Keratinocyte (primary cell): ENCODE data around the gene RGS13. TPM values are rescaled to one million over a fixed set of nuclear protein-coding genes. Genes with fewer than 3 reads are reported as not detected.

Experiments
- DNase-seq: peaks from one replicate; pipeline ENCODE4 v3.0.0-alpha.2; 2011; ENCODE audit warnings: low read depth, missing footprints, low spot score
- FAIRE-seq: peaks from 2 replicates; lab custom pipeline; 2011; peaks lifted over from hg19 to GRCh38; lab: Jason Lieb, UNC
- H2AFZ ChIP-seq: 2 replicates; pipeline ENCODE4 v1.6.0; 2012; ENCODE audit warnings: low read length, control low read depth, inconsistent platforms; ENCODE audit not compliant: control insufficient read depth
- H3K27ac ChIP-seq: 2 replicates; pipeline ENCODE4 v1.5.1; 2011; ENCODE audit warnings: low read length; ENCODE audit not compliant: control insufficient read depth, insufficient read depth
- H3K27me3 ChIP-seq: 3 replicates; pipeline ENCODE4 v1.6.0; 2011; ENCODE audit warnings: low read length; ENCODE audit not compliant: control insufficient read depth, insufficient read depth; ENCODE audit errors: extremely low read depth
- H3K36me3 ChIP-seq, 2 experiments: 2 replicates in 1 of 2; 3 replicates in 1 of 2; pipeline ENCODE4 v1.5.1; 2011; ENCODE audit warnings: low read length in 2 of 2, mild to moderate bottlenecking in 1 of 2; ENCODE audit not compliant: control insufficient read depth in 2 of 2, insufficient read depth in 2 of 2; ENCODE audit errors: extremely low read depth in 1 of 2
- H3K4me1 ChIP-seq: 3 replicates; pipeline ENCODE4 v1.5.1; 2011; ENCODE audit warnings: low read length; ENCODE audit not compliant: control insufficient read depth, insufficient read depth; ENCODE audit errors: extremely low read depth
- H3K4me2 ChIP-seq: 3 replicates; pipeline ENCODE4 v1.6.0; 2011; ENCODE audit warnings: low read depth, low read length; ENCODE audit not compliant: control insufficient read depth, insufficient read depth; ENCODE audit errors: extremely low read depth
- H3K4me3 ChIP-seq, 3 experiments: fragments of 200-600 bp in 1 of 3; sonication (generic) in 1 of 3; 2 replicates in 2 of 3; 3 replicates in 1 of 3; pipeline ENCODE4 v1.5.1; 2011 to 2016; ENCODE audit warnings: low read length in 3 of 3, mild to moderate bottlenecking in 3 of 3, control low read depth in 2 of 3, inconsistent platforms in 1 of 3, low read depth in 1 of 3, mixed read lengths in 1 of 3, mixed run types in 1 of 3, moderate library complexity in 1 of 3; ENCODE audit not compliant: control insufficient read depth in 2 of 3, insufficient read depth in 2 of 3; ENCODE audit errors: extremely low read depth in 1 of 3
- H3K79me2 ChIP-seq: 2 replicates; pipeline ENCODE4 v1.6.0; 2012; ENCODE audit warnings: low read length; ENCODE audit not compliant: control insufficient read depth, insufficient read depth
- H3K9ac ChIP-seq: 3 replicates; pipeline ENCODE4 v1.6.0; 2011; ENCODE audit warnings: low read length; ENCODE audit not compliant: control insufficient read depth, insufficient read depth; ENCODE audit errors: extremely low read depth
- H3K9me1 ChIP-seq: 3 replicates; pipeline ENCODE4 v1.6.0; 2011; ENCODE audit warnings: low read length; ENCODE audit not compliant: control insufficient read depth, insufficient read depth; ENCODE audit errors: extremely low read depth
- H3K9me3 ChIP-seq: 2 replicates; pipeline ENCODE4 v1.5.1; 2012; ENCODE audit warnings: low read depth, low read length; ENCODE audit not compliant: control insufficient read depth
- H4K20me1 ChIP-seq: 3 replicates; pipeline ENCODE4 v1.6.0; 2011; ENCODE audit warnings: low read length; ENCODE audit not compliant: control insufficient read depth, insufficient read depth; ENCODE audit errors: extremely low read depth
- CTCF ChIP-seq, 3 experiments: IDR thresholded peaks in 1 of 3; conservative IDR thresholded peaks in 1 of 3; optimal IDR thresholded peaks in 1 of 3; 2 replicates in 2 of 3; 3 replicates in 1 of 3; pipeline versions ENCODE3 to v1.5.1; 2011; ENCODE audit warnings: low read length in 3 of 3, mild to moderate bottlenecking in 3 of 3, moderate library complexity in 2 of 3, control low read depth in 1 of 3, inconsistent platforms in 1 of 3; ENCODE audit not compliant: insufficient read depth in 2 of 3; ENCODE audit errors: extremely low read depth in 1 of 3
- EZH2 ChIP-seq: IDR thresholded peaks from one replicate; pipeline ENCODE4 v1.6.1; 2012; ENCODE audit warnings: inconsistent platforms, mild to moderate bottlenecking, low read length, moderate library complexity
- dilution Hi-C: fragments of 300-500 bp; cut with MboI; formaldehyde crosslinking; loops from one replicate; pipeline ENCODE4 v1.7.0; 2020; ENCODE audit warnings: low sequenced_read_pairs; ENCODE audit not compliant: extremely low pct_ligation_motif_present
- polyA plus RNA-seq, 5 experiments: library from polyadenylated mRNA; depleted of rRNA in 3 of 5; stranded (reverse) in 3 of 5; stranded (forward) in 1 of 5; unstranded in 1 of 5; fragments of >200 nt; gene quantifications; 1 replicate in 1 of 5; 2 replicates in 3 of 5; 3 replicates in 1 of 5; pipeline versions ENCODE4 v1.2.1 to v1.2.3, GENCODE V29; 2011 to 2012; ENCODE audit warnings: missing spikeins in 2 of 5, low read depth in 1 of 5, low replicate concordance in 1 of 5

Gene RGS13
- polyA plus RNA-seq, 1 donor (not counting 4 experiments of a cell fraction or from before 2014, with no cell fraction given): not detected

DNA sequence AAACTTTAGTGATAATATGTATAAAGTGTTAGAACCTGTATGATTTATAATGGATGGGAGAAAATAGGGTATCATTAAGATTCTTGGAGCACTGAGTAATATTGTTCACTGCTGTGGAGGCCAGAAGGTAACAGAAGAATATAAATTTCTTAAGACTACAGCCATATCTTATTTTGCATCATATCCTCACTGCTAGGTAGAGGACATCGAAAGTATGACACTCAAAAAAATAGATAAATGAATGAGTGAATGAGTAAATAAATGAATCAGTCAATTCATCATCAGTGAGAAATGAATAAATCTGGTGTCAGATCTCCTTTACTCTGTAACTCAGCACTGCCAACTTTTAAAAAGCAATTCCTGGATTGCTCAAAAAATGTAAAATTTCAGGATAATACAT is 33.2 kb downstream of the RGS13 start:
- Histone ChIP-seq H3K4me2 (no peak overlapping the region), H3K27me3 (no peaks in the 10 kb centered on the region), H2AFZ (no peak overlapping the region), H3K27ac (no peak overlapping the region), H3K4me1 (no peaks in the 10 kb centered on the region), H3K9me3 (no peaks in the 10 kb centered on the region), H3K36me3 (no peaks in the 10 kb centered on the region), H3K79me2 (no peaks in the 10 kb centered on the region), H3K4me3 (no peak overlapping the region), H3K9me1 (no peaks in the 10 kb centered on the region), H3K9ac (no peak overlapping the region), H4K20me1 (no peaks in the 10 kb centered on the region)
- TF ChIP-seq EZH2 (no peak), CTCF (optimal IDR thresholded peaks at IDR 0.05 in 1 of 3, IDR thresholded peaks at IDR 0.05 in 1 of 3, conservative IDR thresholded peaks at IDR 0.05 in 1 of 3; ENCODE audit: extremely low read depth in 1 of 3, insufficient read depth in 2 of 3, low read length in 3 of 3) (no peak)
- no peak for FAIRE-seq
- dilution Hi-C loops: no loop called here
- no peak for DNase-seq

- DNase-seq: no peak
- no peak for TF ChIP-seq CTCF (optimal IDR thresholded peaks at IDR 0.05 in 1 of 3, IDR thresholded peaks at IDR 0.05 in 1 of 3, conservative IDR thresholded peaks at IDR 0.05 in 1 of 3; ENCODE audit: extremely low read depth in 1 of 3, insufficient read depth in 2 of 3, low read length in 3 of 3)
- no peak for TF ChIP-seq EZH2
- no peaks in the 10 kb centered on the region for H3K79me2 ChIP-seq
- H4K20me1 ChIP-seq: no peaks in the 10 kb centered on the region
- H3K4me2 ChIP-seq: no peak overlapping the region
- no peak overlapping the region for H2AFZ ChIP-seq
- H3K9ac ChIP-seq: no peak overlapping the region
- dilution Hi-C loops: no loop called here
- H3K9me1 ChIP-seq: no peaks in the 10 kb centered on the region
- no peaks in the 10 kb centered on the region for H3K36me3 ChIP-seq
- H3K4me3 ChIP-seq: no peak overlapping the region
- no peak overlapping the region for H3K27ac ChIP-seq
- H3K9me3 ChIP-seq: no peaks in the 10 kb centered on the region
- no peaks in the 10 kb centered on the region for H3K4me1 ChIP-seq
- no peak for FAIRE-seq
- H3K27me3 ChIP-seq: no peaks in the 10 kb centered on the region
Observed at GRCh38 chr1:192675716-192676115, 39.8 kb downstream of the RGS13 start.
